Measurements from ENCODE around the gene NR2C2.
A peak's percentile ranks its signal among the peaks of the same experiment; 100 is the strongest.

NR2C2 gene

GRCh38 chr3:15065550-15066007, 118.2 kb downstream of the NR2C2 start:
- no peak for DNase-seq

- DNase-seq: no peak
Observed at GRCh38 chr3:15066467-15066866, 119.1 kb downstream of the NR2C2 start.

GRCh38 chr3:15069441-15069840, 122.1 kb downstream of the NR2C2 start:
- DNase-seq: no peak

GRCh38 chr3:15071699-15072098, 124.3 kb downstream of the NR2C2 start:
- DNase-seq: no peak

- no peak for DNase-seq
Observed at GRCh38 chr3:15074500-15074899, 127.1 kb downstream of the NR2C2 start.

- DNase-seq: no peak
Observed at GRCh38 chr3:15079091-15079490, 131.7 kb downstream of the NR2C2 start.

GRCh38 chr3:15081960-15082664, 134.7 kb downstream of the NR2C2 start:
- no peak for DNase-seq

- DNase-seq: no peak
Observed at GRCh38 chr3:15083252-15083651, 135.9 kb downstream of the NR2C2 start.

- no peak for DNase-seq
Observed at GRCh38 chr3:15086263-15086662, 138.9 kb downstream of the NR2C2 start.

GRCh38 chr3:15086699-15087098, 139.3 kb downstream of the NR2C2 start:
- no peak for DNase-seq

GRCh38 chr3:15089201-15089600, 141.8 kb downstream of the NR2C2 start:
- DNase-seq: no peak

GRCh38 chr3:15091575-15091974, 144.2 kb downstream of the NR2C2 start:
- no peak for DNase-seq

GRCh38 chr3:15092686-15093085, 145.3 kb downstream of the NR2C2 start:
- no peak for DNase-seq

GRCh38 chr3:15094187-15094875, 146.9 kb downstream of the NR2C2 start:
- DNase-seq: no peak

GRCh38 chr3:15096046-15096445, 148.7 kb downstream of the NR2C2 start:
- no peak for DNase-seq

GRCh38 chr3:15097891-15098290, 150.5 kb downstream of the NR2C2 start:
- peak; percentile 39 for DNase-seq

All from kidney glomerular epithelial cell (primary cell).